H1 (cell line): ENCODE data around the gene ZNF511. TPM values are rescaled to one million over a fixed set of nuclear protein-coding genes. Genes with fewer than 3 reads are reported as not detected.

Source experiments
- CHD2 ChIP-seq: IDR thresholded peaks from 2 replicates; pipeline ENCODE4 v1.6.1; 2012; ENCODE audit warnings: low read length, improper control_type of control experiment
- GABPA ChIP-seq: IDR thresholded peaks from 2 replicates; pipeline ENCODE4 v1.6.1; 2011; ENCODE audit warnings: mild to moderate bottlenecking, low read length, moderate library complexity, borderline replicate concordance; ENCODE audit not compliant: insufficient read depth
- JUND ChIP-seq: IDR thresholded peaks from 2 replicates; pipeline ENCODE4 v1.6.1; 2011; ENCODE audit warnings: mild to moderate bottlenecking, improper control_type of control experiment, low read length
- KDM1A ChIP-seq: fragments of 200-600, 300-600 bp; sonication (generic); IDR thresholded peaks from 2 replicates; pipeline ENCODE4 v1.7.1; 2016; ENCODE audit warnings: mild to moderate bottlenecking, low read length, borderline replicate concordance
- KDM4A ChIP-seq: IDR thresholded peaks from one replicate; pipeline ENCODE4 v1.7.1; 2012; ENCODE audit warnings: low read depth, mild to moderate bottlenecking, moderate library complexity, low read length, inconsistent platforms; ENCODE audit not compliant: severe bottlenecking
- MAFK ChIP-seq: IDR thresholded peaks from 2 replicates; pipeline ENCODE4 v1.6.1; 2012; ENCODE audit warnings: low read depth, mild to moderate bottlenecking, improper control_type of control experiment, low read length
- SP4 ChIP-seq: IDR thresholded peaks from 2 replicates; pipeline ENCODE4 v1.6.1; 2012; ENCODE audit warnings: low read length, inconsistent platforms
- polyA plus RNA-seq, 7 experiments: library from polyadenylated mRNA; depleted of rRNA in 3 of 7; stranded (reverse) in 5 of 7; unstranded in 2 of 7; fragments of >200 nt in 5 of 7; fragments of 200-250 nt in 2 of 7; gene quantifications; 1 replicate in 5 of 7; 2 replicates in 1 of 7; 4 replicates in 1 of 7; pipeline versions ENCODE4 v1.2.1 to v1.2.3, GENCODE V29; 2011 to 2013; ENCODE audit warnings: missing spikeins in 2 of 7, mixed read lengths in 2 of 7
- total RNA-seq: library from RNA; stranded (reverse); fragmentation: NEBNext Ultra II Directional; extraction: Animal tissue kit (Norgen Biotek cat#: 25700); gene quantifications from 2 replicates; pipeline ENCODE4 v1.2.1, GENCODE V29; 2021

The ZNF511 gene
- total and polyA plus RNA-seq, 2 of the 8 experiments (the other 6 are each of a cell fraction or from before 2014, with no cell fraction given), result 55.4 to 71.7 TPM

DNA sequence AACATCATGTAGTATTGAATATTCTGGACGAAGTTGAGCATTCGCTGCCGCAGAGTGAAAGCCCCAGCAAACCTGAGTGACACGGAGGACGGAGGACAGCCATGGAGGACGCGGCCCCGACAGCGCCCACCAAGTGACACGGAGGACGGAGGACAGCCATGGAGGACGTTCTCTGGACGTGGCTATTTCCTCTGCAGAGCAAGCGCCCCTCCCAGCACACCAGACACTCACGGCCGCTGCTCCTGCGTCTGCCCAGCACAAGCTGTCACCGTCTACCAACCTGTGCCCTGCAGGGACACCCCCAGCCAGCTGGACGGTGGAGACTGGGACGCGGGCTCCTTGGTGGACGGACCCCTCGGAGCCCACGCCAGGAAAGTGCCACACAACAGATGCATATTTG, 24.8 kb upstream of the ZNF511 start (continued):
- TF ChIP-seq SP4 (no peak), KDM1A (no peak), CHD2 (no peak), GABPA (no peak), MAFK (no peak), KDM4A (no peak), JUND (no peak)
